Osteoblast (primary cell): ENCODE results near the gene LZTS2. TPM values are rescaled to one million over a fixed set of nuclear protein-coding genes. Genes with fewer than 3 reads are reported as not detected.

Experiments
- DNase-seq: peaks from one replicate; pipeline ENCODE4 v3.0.0; 2011; ENCODE audit warnings: low spot score, mixed read lengths; ENCODE audit not compliant: insufficient read length; ENCODE audit errors: missing footprints
- H2AFZ ChIP-seq: 2 replicates; pipeline ENCODE4 v1.6.0; 2011; ENCODE audit warnings: mild to moderate bottlenecking, low read length
- H3K27ac ChIP-seq: 2 replicates; pipeline ENCODE4 v1.5.1; 2011; ENCODE audit warnings: mild to moderate bottlenecking, low read depth, low read length, moderate library complexity
- H3K27me3 ChIP-seq: 2 replicates; pipeline ENCODE4 v1.6.0; 2012; ENCODE audit warnings: mild to moderate bottlenecking, control low read depth, inconsistent platforms, low read length, moderate library complexity; ENCODE audit not compliant: insufficient read depth
- H3K36me3 ChIP-seq: 2 replicates; pipeline ENCODE4 v1.5.1; 2011; ENCODE audit warnings: mild to moderate bottlenecking, low read length, control low read depth, moderate library complexity; ENCODE audit not compliant: insufficient read depth
- H3K4me1 ChIP-seq: 2 replicates; pipeline ENCODE4 v1.5.1; 2011; ENCODE audit warnings: mild to moderate bottlenecking, low read length, control low read depth, moderate library complexity; ENCODE audit not compliant: insufficient read depth
- H3K4me2 ChIP-seq: 2 replicates; pipeline ENCODE4 v1.6.0; 2011; ENCODE audit warnings: mild to moderate bottlenecking, low read length; ENCODE audit not compliant: insufficient read depth
- H3K4me3 ChIP-seq: fragments of 200-600 bp; sonication (generic); 3 replicates; pipeline ENCODE4 v1.5.1; 2012; ENCODE audit warnings: mild to moderate bottlenecking, low read length, inconsistent platforms; ENCODE audit not compliant: insufficient read depth
- H3K79me2 ChIP-seq: 2 replicates; pipeline ENCODE4 v1.6.0; 2012; ENCODE audit warnings: mild to moderate bottlenecking, low read length, control low read depth, inconsistent platforms; ENCODE audit not compliant: insufficient read depth
- H3K9me3 ChIP-seq: 2 replicates; pipeline ENCODE4 v1.5.1; 2011; ENCODE audit warnings: low read depth, low read length, control low read depth
- H4K20me1 ChIP-seq: 2 replicates; pipeline ENCODE4 v1.6.0; 2012; ENCODE audit warnings: mild to moderate bottlenecking, low read length, control low read depth; ENCODE audit not compliant: insufficient read depth
- total RNA-seq: library from RNA; depleted of rRNA; stranded (reverse); fragments of >200 nt; gene quantifications from 2 replicates; pipeline ENCODE4 v1.2.3, GENCODE V29; 2012
- TF ChIP-seq, protein P1 (sequence below): IDR thresholded peaks from 2 replicates; pipeline ENCODE4 v1.5.1; 2011; ENCODE audit warnings: mild to moderate bottlenecking, low read depth, low read length, moderate library complexity; ENCODE audit errors: extremely low read depth

LZTS2 gene
- total RNA-seq, 1 donor: 127 TPM

DNA sequence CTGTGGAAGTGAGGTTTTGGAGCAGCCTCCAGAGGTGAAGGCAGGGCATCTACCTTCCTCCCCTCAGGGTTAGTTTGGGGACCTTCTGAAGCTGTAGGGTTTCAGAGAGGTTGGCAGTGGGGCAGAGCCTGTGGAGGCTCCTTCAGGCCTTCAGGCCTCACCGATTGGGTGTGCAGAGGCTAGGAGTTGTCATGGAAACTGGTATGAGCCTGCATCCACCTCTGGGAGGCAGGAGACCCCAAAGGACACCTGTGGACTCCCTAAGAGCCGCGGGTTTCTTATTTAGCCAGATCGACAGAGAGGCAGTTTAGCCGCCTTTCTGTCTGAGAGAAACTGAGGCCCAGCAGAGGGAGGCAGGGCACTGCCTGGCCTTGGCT lies 2.0 kb downstream of the LZTS2 start:
- Histone ChIP-seq H3K27me3 (no peaks in the 10 kb centered on the region), H3K9me3 (no peaks in the 10 kb centered on the region), H3K36me3 (peaks cover 38% of the 10 kb centered on the region), H3K4me2 (peak overlapping the region; percentile 80), H3K79me2 (peaks cover 62% of the 10 kb centered on the region), H2AFZ (no peak overlapping the region), H4K20me1 (peaks cover 39% of the 10 kb centered on the region), H3K4me3 (peak overlapping the region; percentile 88), H3K27ac (peak overlapping the region; percentile 93), H3K4me1 (peaks cover 34% of the 10 kb centered on the region)
- DNase-seq: no peak
- TF ChIP-seq, protein P1, sequence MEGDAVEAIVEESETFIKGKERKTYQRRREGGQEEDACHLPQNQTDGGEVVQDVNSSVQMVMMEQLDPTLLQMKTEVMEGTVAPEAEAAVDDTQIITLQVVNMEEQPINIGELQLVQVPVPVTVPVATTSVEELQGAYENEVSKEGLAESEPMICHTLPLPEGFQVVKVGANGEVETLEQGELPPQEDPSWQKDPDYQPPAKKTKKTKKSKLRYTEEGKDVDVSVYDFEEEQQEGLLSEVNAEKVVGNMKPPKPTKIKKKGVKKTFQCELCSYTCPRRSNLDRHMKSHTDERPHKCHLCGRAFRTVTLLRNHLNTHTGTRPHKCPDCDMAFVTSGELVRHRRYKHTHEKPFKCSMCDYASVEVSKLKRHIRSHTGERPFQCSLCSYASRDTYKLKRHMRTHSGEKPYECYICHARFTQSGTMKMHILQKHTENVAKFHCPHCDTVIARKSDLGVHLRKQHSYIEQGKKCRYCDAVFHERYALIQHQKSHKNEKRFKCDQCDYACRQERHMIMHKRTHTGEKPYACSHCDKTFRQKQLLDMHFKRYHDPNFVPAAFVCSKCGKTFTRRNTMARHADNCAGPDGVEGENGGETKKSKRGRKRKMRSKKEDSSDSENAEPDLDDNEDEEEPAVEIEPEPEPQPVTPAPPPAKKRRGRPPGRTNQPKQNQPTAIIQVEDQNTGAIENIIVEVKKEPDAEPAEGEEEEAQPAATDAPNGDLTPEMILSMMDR: no peak

DNA sequence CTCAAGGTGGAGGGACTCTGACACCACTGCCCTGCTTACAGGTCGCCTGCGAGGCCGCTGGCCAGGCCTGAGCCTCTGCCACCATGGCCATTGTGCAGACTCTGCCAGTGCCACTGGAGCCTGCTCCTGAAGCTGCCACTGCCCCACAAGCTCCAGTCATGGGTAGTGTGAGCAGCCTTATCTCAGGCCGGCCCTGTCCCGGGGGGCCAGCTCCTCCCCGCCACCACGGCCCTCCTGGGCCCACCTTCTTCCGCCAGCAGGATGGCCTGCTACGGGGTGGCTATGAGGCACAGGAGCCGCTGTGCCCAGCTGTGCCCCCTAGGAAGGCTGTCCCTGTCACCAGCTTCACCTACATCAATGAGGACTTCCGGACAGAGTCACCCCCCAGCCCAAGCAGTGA lies 2.8 kb downstream of the LZTS2 start:
- no peaks in the 10 kb centered on the region for H3K27me3 ChIP-seq
- DNase-seq: peak; percentile 83
- peaks cover 43% of the 10 kb centered on the region for H3K36me3 ChIP-seq
- TF ChIP-seq, protein P1: no peak
- H3K79me2 ChIP-seq: peaks cover 62% of the 10 kb centered on the region
- H4K20me1 ChIP-seq: peaks cover 45% of the 10 kb centered on the region
- peak overlapping the region; percentile 80 for H3K4me2 ChIP-seq
- H3K4me3 ChIP-seq: no peak overlapping the region
- peak overlapping the region; percentile 93 for H3K27ac ChIP-seq
- no peak overlapping the region for H2AFZ ChIP-seq
- H3K4me1 ChIP-seq: peaks cover 36% of the 10 kb centered on the region
- no peaks in the 10 kb centered on the region for H3K9me3 ChIP-seq

DNA sequence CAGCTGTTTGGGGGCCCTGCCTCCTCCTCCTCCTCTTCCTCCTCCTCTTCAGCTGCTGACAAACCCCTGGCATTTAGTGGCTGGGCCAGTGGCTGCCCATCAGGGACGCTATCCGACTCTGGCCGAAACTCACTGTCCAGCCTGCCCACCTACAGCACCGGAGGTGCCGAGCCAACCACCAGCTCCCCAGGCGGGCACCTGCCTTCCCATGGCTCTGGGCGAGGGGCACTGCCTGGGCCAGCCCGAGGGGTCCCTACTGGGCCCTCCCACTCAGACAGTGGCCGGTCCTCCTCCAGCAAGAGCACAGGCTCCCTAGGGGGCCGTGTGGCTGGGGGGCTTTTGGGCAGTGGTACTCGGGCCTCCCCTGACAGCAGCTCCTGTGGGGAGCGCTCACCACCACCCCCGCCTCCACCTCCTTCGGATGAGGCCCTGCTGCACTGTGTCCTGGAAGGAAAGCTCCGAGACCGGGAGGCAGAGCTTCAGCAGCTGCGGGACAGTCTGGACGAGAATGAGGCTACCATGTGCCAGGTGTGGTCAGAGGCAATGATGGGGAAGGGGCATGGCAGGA lies 4.1 kb downstream of the LZTS2 start:
- peak overlapping the region; percentile 12 for H3K27ac ChIP-seq
- H2AFZ ChIP-seq: no peak overlapping the region
- TF ChIP-seq, protein P1: no peak
- peaks cover 62% of the 10 kb centered on the region for H3K79me2 ChIP-seq
- peaks cover 45% of the 10 kb centered on the region for H4K20me1 ChIP-seq
- H3K36me3 ChIP-seq: peaks cover 43% of the 10 kb centered on the region
- DNase-seq: peak; percentile 50
- no peak overlapping the region for H3K4me3 ChIP-seq
- H3K4me2 ChIP-seq: no peak overlapping the region
- peaks cover 34% of the 10 kb centered on the region for H3K4me1 ChIP-seq
- H3K9me3 ChIP-seq: no peaks in the 10 kb centered on the region
- H3K27me3 ChIP-seq: no peaks in the 10 kb centered on the region

DNA sequence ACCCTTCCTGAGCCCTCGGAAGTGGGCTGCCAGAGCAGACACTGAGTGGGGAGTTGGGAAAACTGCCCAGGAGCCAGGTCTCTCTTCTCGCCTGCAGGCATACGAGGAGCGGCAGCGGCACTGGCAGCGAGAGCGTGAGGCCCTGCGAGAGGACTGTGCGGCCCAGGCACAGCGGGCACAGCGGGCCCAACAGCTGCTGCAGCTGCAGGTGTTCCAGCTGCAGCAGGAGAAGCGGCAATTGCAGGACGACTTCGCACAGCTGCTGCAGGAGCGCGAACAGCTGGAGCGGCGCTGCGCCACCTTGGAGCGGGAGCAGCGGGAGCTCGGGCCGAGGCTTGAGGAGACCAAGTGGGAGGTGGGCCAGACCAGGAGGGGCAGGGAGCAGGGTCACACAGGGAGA lies 5.8 kb downstream of the LZTS2 start:
- H4K20me1 ChIP-seq: peaks cover 45% of the 10 kb centered on the region
- TF ChIP-seq, protein P1: no peak

More for the DNA sequence above, 5.8 kb downstream of the LZTS2 start:
- no peak overlapping the region for H3K27ac ChIP-seq
- no peaks in the 10 kb centered on the region for H3K9me3 ChIP-seq
- H3K79me2 ChIP-seq: peaks cover 56% of the 10 kb centered on the region
- H3K4me3 ChIP-seq: no peak overlapping the region
- H3K27me3 ChIP-seq: no peaks in the 10 kb centered on the region
- DNase-seq: peak; percentile 23
- H3K4me2 ChIP-seq: no peak overlapping the region
- H2AFZ ChIP-seq: no peak overlapping the region
- H3K4me1 ChIP-seq: peaks cover 31% of the 10 kb centered on the region
- peaks cover 43% of the 10 kb centered on the region for H3K36me3 ChIP-seq
